OCI-LY3 (cell line): ENCODE results near the gene EML4.

Experiments
- H2AFZ ChIP-seq: fragments of 200-600, 300-600 bp; shearing (Covaris generic); 2 replicates; pipeline ENCODE4 v1.6.0; 2014; ENCODE audit warnings: antibody characterized with exemption, low read depth, low read length
- H3K27ac ChIP-seq: fragments of 200-600, 300-600 bp; sonication (generic); 2 replicates; pipeline ENCODE4 v1.5.1; 2014; ENCODE audit warnings: mild to moderate bottlenecking, low read length, moderate library complexity, mixed read lengths
- H3K27me3 ChIP-seq: fragments of 200-600, 300-600 bp; sonication (generic); 2 replicates; pipeline ENCODE4 v1.6.1; 2014; ENCODE audit warnings: low read depth, low read length, mixed read lengths
- H3K36me3 ChIP-seq: fragments of 200-600, 300-600 bp; sonication (generic); replicated peaks from 2 replicates; pipeline ENCODE3; 2014; ENCODE audit warnings: low read depth, low read length, mixed read lengths
- H3K4me1 ChIP-seq: fragments of 300-600, 200-600 bp; sonication (generic); 2 replicates; pipeline ENCODE4 v1.6.1; 2014; ENCODE audit warnings: low read length, mixed read lengths
- H3K4me2 ChIP-seq: fragments of 200-600, 300-600 bp; sonication (generic); 2 replicates; pipeline ENCODE4 v1.6.1; 2014; ENCODE audit warnings: low read length, mixed read lengths
- H3K4me3 ChIP-seq: fragments of 300-600, 200-600 bp; sonication (generic); 2 replicates; pipeline ENCODE4 v1.5.1; 2014; ENCODE audit warnings: antibody characterized with exemption, mild to moderate bottlenecking, low read length, moderate library complexity
- H3K79me2 ChIP-seq: fragments of 300-600, 200-600 bp; shearing (Covaris generic); 2 replicates; pipeline ENCODE4 v1.6.1; 2014; ENCODE audit warnings: mild to moderate bottlenecking, low read length, mixed read lengths
- H3K9ac ChIP-seq: fragments of 300-600, 200-600 bp; shearing (Covaris generic); 2 replicates; pipeline ENCODE4 v1.6.0; 2014; ENCODE audit warnings: mild to moderate bottlenecking, low read length, moderate library complexity
- H3K9me3 ChIP-seq: fragments of 200-600, 300-600 bp; shearing (Covaris generic); 2 replicates; pipeline ENCODE4 v1.6.1; 2014; ENCODE audit warnings: low read length, mixed read lengths; ENCODE audit not compliant: insufficient read depth
- H4K20me1 ChIP-seq: fragments of 200-600, 300-600 bp; sonication (generic); 2 replicates; pipeline ENCODE4 v1.6.1; 2016; ENCODE audit warnings: low read length, mixed read lengths; ENCODE audit not compliant: insufficient read depth
- EZH2phosphoT487 ChIP-seq: fragments of 200-600 bp; shearing (Covaris generic); IDR thresholded peaks from 2 replicates; pipeline ENCODE4 v1.6.1; 2018; ENCODE audit warnings: antibody characterized with exemption, mixed run types, low read depth
- TF ChIP-seq, protein P1 (sequence below): fragments of 200-600, 300-600 bp; sonication (generic); IDR thresholded peaks from 2 replicates; pipeline ENCODE4 v1.5.1; 2014; ENCODE audit warnings: antibody characterized with exemption, low read length, low read depth

Gene EML4

DNA sequence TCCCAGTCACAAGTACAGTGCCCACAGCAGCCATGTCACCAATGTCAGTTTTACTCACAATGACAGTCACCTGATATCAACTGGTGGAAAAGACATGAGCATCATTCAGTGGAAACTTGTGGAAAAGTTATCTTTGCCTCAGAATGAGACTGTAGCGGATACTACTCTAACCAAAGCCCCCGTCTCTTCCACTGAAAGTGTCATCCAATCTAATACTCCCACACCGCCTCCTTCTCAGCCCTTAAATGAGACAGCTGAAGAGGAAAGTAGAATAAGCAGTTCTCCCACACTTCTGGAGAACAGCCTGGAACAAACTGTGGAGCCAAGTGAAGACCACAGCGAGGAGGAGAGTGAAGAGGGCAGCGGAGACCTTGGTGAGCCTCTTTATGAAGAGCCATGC is 160.6 kb downstream of the EML4 start:
- Histone ChIP-seq H3K9me3 (no peaks in the 10 kb centered on the region), H3K9ac (no peak overlapping the region), H3K27ac (no peak overlapping the region), H4K20me1 (0 out of 2 replicates have a peak, but pooled peaks cover 4% of the 10 kb centered on the region), H3K36me3 (peaks cover 50% of the 10 kb centered on the region), H2AFZ (no peak overlapping the region), H3K27me3 (no peaks in the 10 kb centered on the region), H3K4me3 (no peak overlapping the region), H3K4me1 (peaks cover 4% of the 10 kb centered on the region; the same call in 1 of the 2 replicates), H3K79me2 (no peaks in the 10 kb centered on the region), H3K4me2 (no peak overlapping the region)
- TF ChIP-seq, protein P1, sequence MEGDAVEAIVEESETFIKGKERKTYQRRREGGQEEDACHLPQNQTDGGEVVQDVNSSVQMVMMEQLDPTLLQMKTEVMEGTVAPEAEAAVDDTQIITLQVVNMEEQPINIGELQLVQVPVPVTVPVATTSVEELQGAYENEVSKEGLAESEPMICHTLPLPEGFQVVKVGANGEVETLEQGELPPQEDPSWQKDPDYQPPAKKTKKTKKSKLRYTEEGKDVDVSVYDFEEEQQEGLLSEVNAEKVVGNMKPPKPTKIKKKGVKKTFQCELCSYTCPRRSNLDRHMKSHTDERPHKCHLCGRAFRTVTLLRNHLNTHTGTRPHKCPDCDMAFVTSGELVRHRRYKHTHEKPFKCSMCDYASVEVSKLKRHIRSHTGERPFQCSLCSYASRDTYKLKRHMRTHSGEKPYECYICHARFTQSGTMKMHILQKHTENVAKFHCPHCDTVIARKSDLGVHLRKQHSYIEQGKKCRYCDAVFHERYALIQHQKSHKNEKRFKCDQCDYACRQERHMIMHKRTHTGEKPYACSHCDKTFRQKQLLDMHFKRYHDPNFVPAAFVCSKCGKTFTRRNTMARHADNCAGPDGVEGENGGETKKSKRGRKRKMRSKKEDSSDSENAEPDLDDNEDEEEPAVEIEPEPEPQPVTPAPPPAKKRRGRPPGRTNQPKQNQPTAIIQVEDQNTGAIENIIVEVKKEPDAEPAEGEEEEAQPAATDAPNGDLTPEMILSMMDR: no peak
- no peak for TF ChIP-seq EZH2phosphoT487

DNA sequence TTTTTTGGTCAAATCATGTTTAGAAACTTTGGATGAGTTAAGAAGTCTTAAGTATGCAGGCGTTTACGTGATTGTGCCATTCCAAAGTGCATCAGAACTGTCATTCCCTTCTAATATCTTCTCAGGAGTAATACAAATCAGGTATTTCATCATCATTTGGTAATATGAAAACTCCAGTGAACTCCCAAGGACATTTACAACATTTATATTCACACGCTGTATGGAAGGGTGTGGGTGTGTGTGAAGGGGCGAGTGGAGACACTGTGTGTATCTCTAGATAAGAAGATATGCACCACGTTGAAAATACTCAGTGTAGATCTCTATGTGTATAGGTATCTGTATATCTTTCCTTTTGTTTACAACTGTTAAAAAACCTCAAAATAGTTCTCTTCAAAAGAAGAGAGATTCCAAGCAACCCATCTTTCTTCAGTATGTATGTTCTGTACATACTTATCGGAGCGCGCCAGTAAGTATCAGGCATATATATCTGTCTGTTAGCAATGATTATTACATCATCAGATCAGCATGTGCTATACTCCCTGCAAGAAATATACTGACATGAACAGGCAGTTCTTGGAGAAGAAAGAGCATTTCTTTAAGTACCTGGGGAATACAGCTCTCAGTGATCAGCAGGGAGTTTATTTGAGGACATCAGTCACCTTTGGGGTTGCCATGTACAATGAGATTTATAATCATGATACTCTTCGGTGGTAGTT is 162.6 kb downstream of the EML4 start:
- H3K27ac ChIP-seq: no peak overlapping the region
- H3K36me3 ChIP-seq: peaks cover 54% of the 10 kb centered on the region
- no peaks in the 10 kb centered on the region for H3K27me3 ChIP-seq
- H2AFZ ChIP-seq: no peak overlapping the region
- H3K9ac ChIP-seq: no peak overlapping the region
- peaks cover 4% of the 10 kb centered on the region; the same call in 1 of the 2 replicates for H3K4me1 ChIP-seq
- H3K4me2 ChIP-seq: no peak overlapping the region
- H3K4me3 ChIP-seq: no peak overlapping the region
- TF ChIP-seq, protein P1: no peak
- no peak for TF ChIP-seq EZH2phosphoT487
- no peaks in the 10 kb centered on the region for H3K79me2 ChIP-seq
- 0 out of 2 replicates have a peak, but pooled peaks cover 4% of the 10 kb centered on the region for H4K20me1 ChIP-seq
- H3K9me3 ChIP-seq: no peaks in the 10 kb centered on the region

DNA sequence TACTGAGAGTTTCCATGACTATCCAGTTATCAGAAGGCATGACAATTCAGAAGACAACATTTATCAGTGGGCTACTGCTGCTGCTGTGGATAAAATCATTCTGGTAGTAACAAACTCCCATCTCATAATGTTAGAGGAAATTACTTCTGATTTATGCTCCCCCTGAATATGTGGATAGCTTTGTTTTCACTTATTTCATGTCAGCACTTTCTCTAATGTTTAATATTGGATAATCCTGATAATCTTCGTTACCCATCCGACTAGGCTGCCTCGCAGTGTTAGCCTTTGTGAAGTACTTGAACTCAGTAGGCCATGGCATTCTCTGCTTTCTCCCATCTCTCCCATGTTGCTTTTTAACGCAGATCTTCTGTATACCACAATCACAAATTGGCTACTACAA is 163.4 kb downstream of the EML4 start:
- H3K9ac ChIP-seq: no peak overlapping the region
- H3K36me3 ChIP-seq: peaks cover 58% of the 10 kb centered on the region
- H3K79me2 ChIP-seq: no peaks in the 10 kb centered on the region
- no peak for TF ChIP-seq EZH2phosphoT487
- TF ChIP-seq, protein P1: no peak
- no peak overlapping the region for H3K4me2 ChIP-seq
- no peaks in the 10 kb centered on the region for H3K9me3 ChIP-seq
- no peaks in the 10 kb centered on the region for H3K4me1 ChIP-seq
- H3K27me3 ChIP-seq: no peaks in the 10 kb centered on the region
- no peaks in the 10 kb centered on the region for H4K20me1 ChIP-seq
- H3K4me3 ChIP-seq: no peak overlapping the region
- H2AFZ ChIP-seq: no peak overlapping the region
- no peak overlapping the region for H3K27ac ChIP-seq

DNA sequence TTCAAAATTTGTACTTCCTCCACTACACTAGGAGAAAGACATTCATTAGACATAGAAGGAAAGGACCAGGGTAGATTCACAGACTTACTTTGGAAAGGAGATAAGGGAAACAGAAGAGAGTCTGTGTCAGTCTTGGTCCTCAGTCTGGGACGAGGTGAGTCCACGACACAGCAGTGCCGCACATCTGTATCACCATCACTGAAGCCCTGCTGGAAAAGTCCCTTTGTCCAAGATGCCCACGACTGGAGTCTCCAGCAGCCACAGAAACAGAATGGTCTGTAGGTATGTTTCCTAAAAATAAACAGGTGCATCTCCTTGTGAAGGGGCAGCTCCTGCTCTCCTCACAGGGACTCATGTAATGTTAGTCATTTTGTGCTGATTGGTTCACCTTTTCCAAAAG is 164.4 kb downstream of the EML4 start:
- no peaks in the 10 kb centered on the region for H3K27me3 ChIP-seq
- H3K9me3 ChIP-seq: no peaks in the 10 kb centered on the region
- no peak overlapping the region for H3K9ac ChIP-seq
- H3K36me3 ChIP-seq: peaks cover 58% of the 10 kb centered on the region
- H3K4me1 ChIP-seq: no peaks in the 10 kb centered on the region
- TF ChIP-seq, protein P1: no peak
- TF ChIP-seq EZH2phosphoT487: no peak
- H4K20me1 ChIP-seq: peaks cover 2% of the 10 kb centered on the region; the same call in 1 of the 2 replicates
- no peak overlapping the region for H2AFZ ChIP-seq
- H3K4me3 ChIP-seq: no peak overlapping the region
- no peak overlapping the region for H3K27ac ChIP-seq
- no peak overlapping the region for H3K4me2 ChIP-seq
- H3K79me2 ChIP-seq: no peaks in the 10 kb centered on the region
